Measurements from ENCODE around the gene TNRC18. TPM values are rescaled to one million over a fixed set of nuclear protein-coding genes. Genes with fewer than 3 reads are reported as not detected.
"Not testable (repeated sequence)": the region's sequence is repeated elsewhere in the genome, so short reads cannot be mapped to it uniquely, and the experiment has no call there.

TNRC18 gene
- total RNA-seq, 3 donors from 2014 or later (not counting 1 experiment from before 2014, with no cell fraction given) = 111 to 127 (median 124) TPM

- no peaks in the 10 kb centered on the region for H3K36me3 ChIP-seq (ENCODE audit: control insufficient read depth, insufficient read depth, low read length)
- H3K4me1 Mint-ChIP-seq = no peaks in the 10 kb centered on the region
- no peaks in the 10 kb centered on the region for H3K9me3 Mint-ChIP-seq
- no peaks in the 10 kb centered on the region for H3K36me3 Mint-ChIP-seq
- no peak overlapping the region for H3K4me3 ChIP-seq (ENCODE audit: low read length)
- DNase-seq (no peak), ATAC-seq (no peak)
- 66% methylated on average over 4 of the region's 6 CpGs for WGBS (ENCODE audit: insufficient coverage)
- no peaks in the 10 kb centered on the region for H3K9me3 ChIP-seq (ENCODE audit: control insufficient read depth, insufficient read depth, low read length)
- H3K27ac ChIP-seq (ENCODE audit: low read length) = no peak overlapping the region
- no peaks in the 10 kb centered on the region for H3K27me3 ChIP-seq (ENCODE audit: control insufficient read depth, insufficient read depth, low read length)
- TF ChIP-seq CTCF (IDR thresholded peaks at IDR 0.05) = no peak
- H3K27me3 Mint-ChIP-seq (ENCODE audit: low read depth in 2 of 2) = peaks cover 0 to 4% of the 10 kb centered on the region in 2 donors
- H3K27ac Mint-ChIP-seq = no peak overlapping the region
- H3K4me1 ChIP-seq (ENCODE audit: control insufficient read depth, insufficient read depth, low read length) = no peaks in the 10 kb centered on the region
- intact Hi-C loops (cut with micrococcal nuclease) = no loop called here
- H3K4me3 Mint-ChIP-seq = no peak overlapping the region
These were observed 152.8 kb downstream of the TNRC18 start for GRCh38 chr7:5270788-5271187.

GRCh38 chr7:5269992-5270657, 153.5 kb downstream of the TNRC18 start:
- H3K27ac ChIP-seq (ENCODE audit: low read length); H3K9me3 ChIP-seq (ENCODE audit: control insufficient read depth, insufficient read depth, low read length); H3K36me3 Mint-ChIP-seq; H3K4me3 ChIP-seq (ENCODE audit: low read length); H3K4me1 Mint-ChIP-seq; H3K9me3 Mint-ChIP-seq; DNase-seq; H3K27me3 Mint-ChIP-seq (ENCODE audit: low read depth in 2 of 2); intact Hi-C loops (cut with micrococcal nuclease); H3K4me1 ChIP-seq (ENCODE audit: control insufficient read depth, insufficient read depth, low read length); ATAC-seq; H3K36me3 ChIP-seq (ENCODE audit: control insufficient read depth, insufficient read depth, low read length); H3K4me3 Mint-ChIP-seq; H3K27ac Mint-ChIP-seq; H3K27me3 ChIP-seq (ENCODE audit: control insufficient read depth, insufficient read depth, low read length): not testable (repeated sequence)
- WGBS (ENCODE audit: insufficient coverage) = 89% methylated on average over 12 of the region's 12 CpGs

- H3K36me3 Mint-ChIP-seq; H3K4me1 Mint-ChIP-seq; intact Hi-C loops (cut with micrococcal nuclease); H3K4me3 Mint-ChIP-seq; DNase-seq; H3K27me3 Mint-ChIP-seq (ENCODE audit: low read depth in 2 of 2); H3K4me1 ChIP-seq (ENCODE audit: control insufficient read depth, insufficient read depth, low read length); H3K9me3 Mint-ChIP-seq; H3K27ac Mint-ChIP-seq; H3K36me3 ChIP-seq (ENCODE audit: control insufficient read depth, insufficient read depth, low read length); H3K9me3 ChIP-seq (ENCODE audit: control insufficient read depth, insufficient read depth, low read length); H3K27me3 ChIP-seq (ENCODE audit: control insufficient read depth, insufficient read depth, low read length); H3K27ac ChIP-seq (ENCODE audit: low read length); ATAC-seq; H3K4me3 ChIP-seq (ENCODE audit: low read length): not testable (repeated sequence)
- WGBS (ENCODE audit: insufficient coverage) = 88% methylated on average over 8 of the region's 8 CpGs
These were observed 155.8 kb downstream of the TNRC18 start for GRCh38 chr7:5267829-5268228.

- no peaks in the 10 kb centered on the region for H3K36me3 Mint-ChIP-seq
- H3K4me3 Mint-ChIP-seq = no peak overlapping the region
- no peak for TF ChIP-seq CTCF (IDR thresholded peaks at IDR 0.05)
- Histone ChIP-seq H3K4me3 (ENCODE audit: low read length) (no peak overlapping the region), H3K27me3 (ENCODE audit: control insufficient read depth, insufficient read depth, low read length) (no peaks in the 10 kb centered on the region), H3K9me3 (ENCODE audit: control insufficient read depth, insufficient read depth, low read length) (no peaks in the 10 kb centered on the region), H3K27ac (ENCODE audit: low read length) (no peak overlapping the region), H3K4me1 (ENCODE audit: control insufficient read depth, insufficient read depth, low read length) (no peaks in the 10 kb centered on the region), H3K36me3 (ENCODE audit: control insufficient read depth, insufficient read depth, low read length) (no peaks in the 10 kb centered on the region)
- 80% methylated on average over 20 of the region's 20 CpGs for WGBS (ENCODE audit: insufficient coverage)
- H3K4me1 Mint-ChIP-seq = no peaks in the 10 kb centered on the region
- ATAC-seq (no peak), DNase-seq (no peak)
- no peak overlapping the region for H3K27ac Mint-ChIP-seq
- intact Hi-C loops (cut with micrococcal nuclease) = no loop called here
- H3K9me3 Mint-ChIP-seq = no peaks in the 10 kb centered on the region
- H3K27me3 Mint-ChIP-seq (ENCODE audit: low read depth in 2 of 2) = peaks cover 0 to 6% of the 10 kb centered on the region in 2 donors
These were observed 157.2 kb downstream of the TNRC18 start for GRCh38 chr7:5266191-5267028.

Measured in natural killer cell (primary cell).